GM18526 (cell line): ENCODE results near the gene CLNK.

ENCODE experiments used
- POLR2A ChIP-seq: IDR thresholded peaks from 3 replicates; pipeline ENCODE4 v1.6.1; 2011; ENCODE audit not compliant: insufficient read length; ENCODE audit errors: extremely low read depth

Gene CLNK

DNA sequence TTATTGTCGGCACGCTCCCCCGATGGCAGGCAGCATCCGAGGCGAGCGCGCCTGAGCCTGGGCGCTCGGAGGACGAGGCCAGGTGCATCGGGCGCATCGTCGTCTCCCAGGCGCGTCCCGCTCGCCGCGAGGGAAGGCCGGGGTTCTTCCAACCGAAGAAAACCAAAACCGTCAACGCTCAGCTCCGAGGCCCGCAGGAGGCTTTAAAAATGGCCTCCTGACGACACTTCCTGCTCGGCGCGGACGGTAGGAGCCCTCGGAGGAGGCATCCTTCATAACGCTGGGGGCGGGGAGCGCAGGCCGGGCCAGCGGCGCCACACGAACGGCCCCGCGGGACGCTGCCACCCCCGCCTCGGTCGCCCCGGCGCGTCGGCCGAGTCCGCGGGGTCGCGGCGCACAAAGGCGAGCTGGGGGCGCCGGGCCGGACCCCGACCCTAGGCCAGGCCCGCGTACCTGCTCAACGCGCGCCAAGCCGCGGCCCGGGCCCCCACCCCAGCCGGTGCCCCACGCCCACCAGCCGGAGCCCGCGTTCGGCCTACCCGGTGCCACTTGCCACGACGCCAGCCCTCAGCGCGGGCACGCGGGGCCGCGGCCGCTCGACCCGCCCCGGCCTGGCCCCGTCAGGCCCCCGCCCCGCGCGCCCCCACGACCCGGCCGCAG is 227.8 kb downstream of the CLNK start:
- peak; percentile 24 for TF ChIP-seq POLR2A

DNA sequence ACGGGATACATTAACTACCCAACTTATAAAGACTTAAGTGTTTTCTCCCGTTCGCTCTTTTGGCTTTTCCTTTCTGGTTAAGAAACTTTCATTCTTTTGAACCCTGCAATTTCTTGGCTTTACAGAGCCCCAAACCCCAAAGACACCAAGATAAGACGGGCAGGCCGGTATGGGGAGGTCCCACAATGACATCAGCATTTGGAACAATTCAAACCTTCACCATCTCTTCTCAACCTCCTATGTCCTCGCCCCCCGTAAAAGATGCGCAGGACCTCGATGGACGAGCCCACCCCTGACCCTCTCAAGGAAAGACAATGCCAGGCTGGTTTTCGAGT is 228.3 kb downstream of the CLNK start:
- no peak for TF ChIP-seq POLR2A

DNA sequence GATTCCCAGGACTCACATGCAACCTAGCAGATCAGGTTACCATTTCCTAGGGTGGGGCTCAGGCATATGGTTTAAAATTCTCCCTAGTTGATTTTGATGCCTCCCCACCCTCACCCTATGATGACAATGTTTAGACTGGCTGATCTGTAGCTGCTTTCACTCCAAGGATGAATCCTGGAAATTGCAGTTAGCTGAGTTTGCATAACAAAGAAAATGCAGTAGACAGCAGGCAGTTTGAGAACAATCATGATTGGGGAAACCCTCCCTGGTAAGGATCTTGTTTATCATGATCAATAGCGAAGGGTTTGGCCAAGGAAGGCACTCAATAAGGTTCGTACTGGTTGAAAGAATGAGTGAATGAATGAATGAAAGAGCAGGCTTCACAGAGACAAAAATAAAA is 229.4 kb downstream of the CLNK start:
- TF ChIP-seq POLR2A, result no peak

DNA sequence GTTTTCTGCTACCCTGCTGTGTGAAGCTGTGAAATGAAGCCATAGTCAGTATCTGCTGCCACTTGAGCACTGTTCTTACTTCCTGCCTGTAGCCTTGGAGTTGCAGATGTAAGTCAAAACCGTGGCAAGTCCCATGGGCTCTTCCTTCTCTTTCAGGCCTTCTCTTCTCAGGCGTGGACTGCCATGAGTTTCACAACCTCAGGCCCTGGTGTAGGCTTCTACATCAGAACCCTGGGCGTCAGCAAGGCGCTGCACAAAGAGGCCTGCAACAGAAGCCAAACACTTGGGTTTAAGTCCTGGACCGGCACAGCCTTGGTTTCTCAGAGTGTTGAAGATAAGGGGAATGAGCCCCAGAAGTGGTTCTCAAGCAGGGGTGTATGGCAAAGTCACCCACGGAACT is 229.8 kb downstream of the CLNK start:
- TF ChIP-seq POLR2A, result no peak

DNA sequence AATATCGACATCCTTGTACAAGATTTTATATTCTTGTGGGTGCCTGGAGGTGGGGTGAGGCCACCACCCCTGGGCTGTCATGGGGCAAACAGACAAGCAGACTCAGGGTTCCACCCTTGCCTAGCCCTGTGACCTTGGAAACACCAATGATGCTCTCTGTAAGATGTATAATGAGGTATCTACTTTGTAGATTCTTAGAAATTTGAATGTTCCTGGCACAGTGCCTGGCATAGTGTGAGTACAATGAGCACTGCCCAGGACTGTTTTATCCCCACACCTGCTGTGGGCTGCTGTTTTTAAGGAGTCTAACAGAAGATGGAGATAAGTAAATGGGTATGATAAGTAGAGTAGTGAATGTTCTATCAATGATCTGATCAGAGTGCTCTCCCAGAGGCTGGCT is 230.4 kb downstream of the CLNK start:
- TF ChIP-seq POLR2A, result no peak

DNA sequence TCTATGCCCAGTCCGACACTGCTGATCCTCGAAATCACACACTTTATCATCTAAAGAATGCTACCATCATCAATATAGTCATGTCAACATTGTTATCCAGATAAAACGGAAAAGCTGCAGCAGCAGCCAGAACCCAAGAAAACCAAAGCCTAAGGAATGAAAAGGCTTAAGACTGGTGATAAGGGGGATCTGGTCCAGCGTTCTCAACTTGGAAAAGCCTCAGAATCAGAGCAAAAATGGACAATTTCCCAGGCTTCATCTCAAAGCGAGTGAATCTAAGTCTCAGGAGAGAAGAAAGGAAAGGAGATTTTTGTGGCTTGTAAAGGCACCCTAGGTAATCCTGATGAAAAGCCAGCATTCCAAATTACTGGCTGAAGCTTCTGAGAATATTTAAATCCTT is 235.6 kb downstream of the CLNK start:
- no peak for TF ChIP-seq POLR2A

DNA sequence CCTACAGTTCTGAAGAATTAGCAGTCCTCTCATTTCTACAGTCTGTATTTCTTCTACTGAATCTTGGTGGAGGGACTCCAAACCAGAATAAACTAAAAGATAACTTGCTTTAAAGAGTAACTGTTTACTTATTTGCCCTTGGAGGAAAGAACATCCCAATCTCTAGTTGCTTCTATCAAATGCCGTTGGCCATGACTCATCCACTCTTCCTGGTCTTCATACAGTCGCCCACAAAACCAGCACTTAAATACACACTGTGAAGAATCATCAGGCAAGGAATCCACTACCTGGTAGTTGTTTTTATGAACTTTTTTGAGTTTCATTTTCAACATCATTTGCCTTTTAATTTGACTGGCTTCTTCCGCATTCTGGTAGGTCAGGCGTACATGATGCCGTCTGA is 241.6 kb downstream of the CLNK start:
- no peak for TF ChIP-seq POLR2A

DNA sequence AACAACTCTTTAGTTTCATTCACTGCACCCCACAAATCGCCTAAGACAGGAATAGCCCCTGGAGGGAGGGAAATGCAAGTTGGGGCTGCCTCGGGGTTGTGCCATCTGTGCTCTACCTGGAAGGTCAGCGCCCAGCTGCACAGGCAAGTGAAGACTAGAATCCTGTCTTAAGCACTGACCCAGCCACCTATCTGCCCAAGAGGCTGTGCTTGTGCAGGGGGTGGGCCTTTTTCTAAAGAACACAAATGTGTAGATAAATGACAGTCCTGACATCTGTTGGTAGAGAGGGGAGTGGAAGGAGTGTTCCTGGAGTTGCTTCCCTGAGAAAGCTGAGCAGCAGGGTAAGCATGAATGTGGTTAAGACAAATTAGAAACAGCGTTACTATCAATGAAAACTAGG is 243.1 kb downstream of the CLNK start:
- TF ChIP-seq POLR2A, result no peak

DNA sequence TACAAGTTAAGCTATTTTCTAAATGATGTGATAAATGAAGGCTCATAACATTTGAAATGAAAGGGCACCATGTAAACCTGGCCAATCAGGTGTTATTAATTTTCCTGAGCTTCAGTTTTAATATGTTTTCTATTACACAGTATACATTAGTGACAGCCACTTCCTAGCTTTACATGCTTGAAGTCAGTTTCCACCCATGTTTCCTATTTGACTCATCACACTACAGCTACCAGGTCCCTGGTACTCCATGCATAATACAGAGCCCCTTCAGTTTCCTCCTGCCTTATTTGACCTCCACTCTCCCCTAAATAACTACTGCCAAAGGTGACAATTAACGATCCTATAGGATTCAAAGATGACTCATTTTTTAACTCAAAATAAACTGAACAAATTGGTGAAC is 245.6 kb downstream of the CLNK start:
- no peak for TF ChIP-seq POLR2A

DNA sequence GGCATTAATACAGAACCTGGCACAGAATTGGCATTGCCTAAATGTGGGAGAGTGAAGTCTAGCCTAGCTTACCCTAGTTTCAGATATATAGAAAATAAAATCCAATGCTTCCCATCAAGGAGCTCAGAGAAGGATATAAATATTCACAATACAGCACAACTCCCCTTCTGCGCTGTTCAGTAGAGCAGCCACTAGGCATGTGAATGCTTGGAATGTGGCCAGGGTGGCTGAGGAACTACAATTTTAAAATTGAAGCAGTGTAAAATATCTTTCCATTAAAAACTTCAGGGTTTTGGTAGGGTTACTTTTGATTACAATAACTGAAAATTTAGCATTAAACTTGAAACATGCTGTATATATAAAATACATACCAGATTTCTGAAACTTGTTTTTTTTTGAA is 246.8 kb downstream of the CLNK start:
- no peak for TF ChIP-seq POLR2A
